Measurements from ENCODE around the gene PRKAG1.

- TF ChIP-seq CTCF (IDR thresholded peaks at IDR 0.05) (no peak), POLR2AphosphoS5 (IDR thresholded peaks at IDR 0.05) (no peak)
Measured at GRCh38 chr12:49010092-49010668, 8.4 kb downstream of the PRKAG1 start.
